ENCODE measurements around the gene ELAVL1.
A peak's percentile ranks its signal among the peaks of the same experiment; 100 is the strongest.

Gene ELAVL1

DNA sequence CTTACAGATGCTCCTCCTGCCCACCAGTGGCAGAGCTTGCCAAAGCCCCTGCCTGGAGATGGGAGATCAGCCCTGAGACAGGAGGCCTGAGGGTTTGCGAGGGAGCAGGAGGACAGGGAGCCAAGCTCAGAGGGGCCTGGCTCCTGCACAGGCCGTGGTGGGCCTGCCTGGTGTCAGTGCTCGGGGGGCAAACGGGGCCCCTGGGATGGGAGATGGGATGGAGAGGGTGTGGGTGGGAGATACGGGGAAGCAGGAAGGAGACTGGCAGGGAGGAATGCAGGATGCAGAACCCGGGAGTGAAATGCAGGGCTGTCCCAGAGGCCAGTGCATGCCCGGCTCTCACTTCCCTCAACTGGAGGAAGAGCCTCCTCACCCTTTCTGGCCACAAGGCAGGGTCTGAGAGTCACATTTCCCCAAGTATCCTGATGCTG lies 19.9 kb downstream of the ELAVL1 start:
- Mint-ChIP-seq H3K9me3 (no peaks in the 10 kb centered on the region), H3K36me3 (ENCODE audit: low read depth) (peaks cover 97% of the 10 kb centered on the region), H3K4me1 (ENCODE audit: low read depth) (peaks cover 3% of the 10 kb centered on the region), H3K27ac (no peak overlapping the region), H3K27me3 (no peaks in the 10 kb centered on the region), H3K4me3 (no peak overlapping the region)
- DNase-seq = no peak

DNA sequence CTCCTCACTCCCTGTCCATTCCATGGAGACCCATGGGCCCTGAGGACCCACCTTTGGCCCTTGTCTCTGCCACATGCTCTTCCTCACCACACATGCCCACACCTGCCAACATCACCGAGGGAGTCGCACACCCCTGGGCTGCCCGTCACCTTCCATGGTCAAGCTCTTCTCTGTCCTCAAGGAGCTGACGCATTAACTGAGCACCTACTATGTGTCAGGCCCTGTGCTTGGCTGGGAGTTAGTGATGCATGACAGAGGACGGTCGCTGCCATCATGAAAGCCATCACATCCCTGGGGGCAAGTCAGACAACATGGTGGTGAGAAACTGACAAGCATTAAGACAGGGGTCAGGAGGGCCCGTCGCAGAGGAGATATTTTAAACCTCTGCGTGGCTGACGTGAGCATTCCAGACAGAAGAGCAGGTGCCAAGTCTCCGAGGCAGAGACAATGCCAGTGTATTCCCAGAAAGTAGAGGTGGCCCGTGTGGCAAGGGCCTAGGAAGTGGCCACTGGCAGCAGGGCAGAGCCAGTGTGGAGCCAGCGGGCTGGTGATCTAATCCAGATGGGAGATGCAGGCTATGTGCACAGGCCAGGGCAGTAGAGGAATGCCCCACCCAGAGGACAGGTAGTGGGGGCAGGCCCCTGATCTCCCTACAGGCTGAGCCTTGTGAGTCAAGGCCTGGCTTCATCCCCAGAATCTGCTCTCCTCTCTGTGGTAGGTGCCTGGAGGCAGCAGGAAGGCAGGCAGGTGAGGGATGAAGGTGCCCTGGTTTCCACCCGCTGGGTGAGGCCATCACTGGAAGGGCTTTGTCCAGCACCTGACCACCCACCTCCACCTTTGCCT lies 21.2 kb downstream of the ELAVL1 start:
- peaks cover 98% of the 10 kb centered on the region for H3K36me3 Mint-ChIP-seq (ENCODE audit: low read depth)

DNA sequence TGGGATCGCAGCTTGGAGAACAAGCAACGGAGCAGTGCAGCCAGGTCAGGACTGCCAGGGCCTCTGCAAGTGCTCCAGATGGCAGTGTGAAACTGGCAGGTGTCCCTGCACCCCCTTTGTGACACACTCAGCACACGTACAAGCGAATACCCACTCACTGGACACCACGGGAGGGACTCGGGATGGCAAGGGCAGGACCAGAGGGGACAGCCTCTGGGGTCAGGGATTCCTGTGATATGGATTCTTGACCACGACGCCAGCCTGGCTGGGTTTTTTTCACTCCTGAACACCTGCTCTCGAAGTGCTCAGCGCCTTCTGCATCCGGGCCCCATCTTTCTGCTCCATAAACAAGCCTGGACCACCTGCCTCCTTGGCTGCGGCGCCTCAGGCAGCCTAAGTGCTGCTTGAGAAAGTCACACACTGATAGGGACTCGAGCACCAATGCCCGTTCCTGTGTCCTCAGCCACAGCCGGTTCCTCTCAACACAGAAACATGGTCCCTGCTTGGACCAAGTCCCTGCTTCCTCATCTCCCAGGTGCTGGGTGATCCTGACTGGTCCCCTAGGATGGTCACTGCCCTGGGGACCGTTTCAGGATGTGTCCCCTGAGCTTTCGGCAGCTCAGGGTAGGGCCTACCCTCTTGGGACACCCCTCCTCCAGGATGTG lies 22.0 kb downstream of the ELAVL1 start:
- Mint-ChIP-seq H3K4me3 (no peak overlapping the region), H3K4me1 (ENCODE audit: low read depth) (peaks cover 3% of the 10 kb centered on the region), H3K9me3 (no peaks in the 10 kb centered on the region), H3K36me3 (ENCODE audit: low read depth) (peaks cover 98% of the 10 kb centered on the region), H3K27ac (no peak overlapping the region), H3K27me3 (no peaks in the 10 kb centered on the region)
- DNase-seq = no peak

More for the DNA sequence above, 21.2 kb downstream of the ELAVL1 start:
- no peak for DNase-seq
- no peak overlapping the region for H3K4me3 Mint-ChIP-seq
- H3K4me1 Mint-ChIP-seq (ENCODE audit: low read depth) = peaks cover 3% of the 10 kb centered on the region
- H3K27me3 Mint-ChIP-seq = no peaks in the 10 kb centered on the region
- no peak overlapping the region for H3K27ac Mint-ChIP-seq
- H3K9me3 Mint-ChIP-seq = no peaks in the 10 kb centered on the region

DNA sequence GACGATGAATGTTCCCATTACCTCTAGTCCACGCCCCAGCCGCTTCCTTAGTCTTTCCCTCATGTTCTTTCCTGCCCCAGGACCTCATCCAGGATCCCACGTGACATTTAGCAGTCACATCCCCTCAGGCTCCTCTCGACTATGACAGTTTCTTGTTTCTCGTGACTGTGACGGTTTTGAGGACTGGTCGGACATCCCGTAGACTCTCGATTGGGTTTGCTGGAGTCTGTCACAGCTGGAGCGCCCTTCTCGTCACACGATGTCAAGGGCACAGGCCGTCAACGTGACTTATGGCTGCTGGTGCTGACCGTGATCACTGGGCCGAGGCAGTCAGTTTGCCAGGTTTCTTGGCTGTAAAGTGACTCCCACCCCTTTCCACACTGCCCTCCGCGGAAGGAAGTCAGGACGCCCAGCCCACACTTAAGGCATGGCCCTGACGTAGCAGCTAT lies 22.8 kb downstream of the ELAVL1 start:
- no peak for DNase-seq
- Mint-ChIP-seq H3K4me3 (no peak overlapping the region), H3K27ac (no peak overlapping the region), H3K36me3 (ENCODE audit: low read depth) (peaks cover 97% of the 10 kb centered on the region), H3K4me1 (ENCODE audit: low read depth) (peaks cover 3% of the 10 kb centered on the region), H3K27me3 (no peaks in the 10 kb centered on the region), H3K9me3 (no peaks in the 10 kb centered on the region)

DNA sequence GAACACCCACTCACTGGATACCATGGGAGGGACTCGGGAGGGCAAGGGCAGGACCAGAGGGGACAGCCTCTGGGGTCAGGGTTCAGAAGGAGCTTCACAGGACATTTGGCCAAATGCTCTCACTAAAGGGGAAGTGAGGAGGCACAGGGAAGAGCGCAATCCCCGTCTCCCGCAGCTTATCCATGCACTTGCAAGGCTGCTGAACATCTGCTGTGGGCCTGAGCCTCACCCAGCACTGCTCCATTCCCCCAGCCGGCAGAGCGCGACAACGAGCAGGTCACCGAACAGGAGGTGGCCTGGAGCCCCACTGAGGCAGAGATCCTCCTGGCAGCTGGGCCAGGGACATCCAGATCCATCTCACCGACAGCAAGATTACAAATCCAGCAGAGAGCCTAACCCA lies 23.3 kb downstream of the ELAVL1 start:
- no peak overlapping the region for H3K4me3 Mint-ChIP-seq
- H3K9me3 Mint-ChIP-seq = no peaks in the 10 kb centered on the region
- H3K36me3 Mint-ChIP-seq (ENCODE audit: low read depth) = peaks cover 96% of the 10 kb centered on the region
- DNase-seq = no peak
- H3K27me3 Mint-ChIP-seq = no peaks in the 10 kb centered on the region
- no peak overlapping the region for H3K27ac Mint-ChIP-seq
- peaks cover 1% of the 10 kb centered on the region for H3K4me1 Mint-ChIP-seq (ENCODE audit: low read depth)

DNA sequence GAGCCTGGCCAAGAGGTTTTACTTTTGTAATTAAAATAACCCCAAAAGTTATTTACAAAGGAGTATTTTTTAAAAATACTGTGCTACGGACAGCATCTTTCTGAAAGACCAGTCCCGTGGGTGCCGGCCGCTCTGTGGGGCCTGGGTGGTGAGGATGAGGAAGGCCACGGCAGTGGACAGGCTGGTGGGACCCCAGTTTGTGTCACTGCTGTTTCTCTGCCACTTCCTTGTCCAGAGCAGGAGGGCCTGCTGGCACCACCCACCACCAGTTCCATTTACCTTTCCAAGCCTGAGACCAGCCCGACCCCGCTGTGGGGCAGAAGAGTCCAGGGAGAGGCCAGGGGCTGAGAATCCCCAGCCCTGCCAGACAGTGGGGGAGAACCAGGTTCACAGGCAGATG lies 23.8 kb downstream of the ELAVL1 start:
- Mint-ChIP-seq H3K36me3 (ENCODE audit: low read depth) (peaks cover 97% of the 10 kb centered on the region), H3K9me3 (no peaks in the 10 kb centered on the region), H3K4me3 (no peak overlapping the region), H3K4me1 (ENCODE audit: low read depth) (no peaks in the 10 kb centered on the region), H3K27me3 (no peaks in the 10 kb centered on the region), H3K27ac (no peak overlapping the region)
- DNase-seq = no peak

DNA sequence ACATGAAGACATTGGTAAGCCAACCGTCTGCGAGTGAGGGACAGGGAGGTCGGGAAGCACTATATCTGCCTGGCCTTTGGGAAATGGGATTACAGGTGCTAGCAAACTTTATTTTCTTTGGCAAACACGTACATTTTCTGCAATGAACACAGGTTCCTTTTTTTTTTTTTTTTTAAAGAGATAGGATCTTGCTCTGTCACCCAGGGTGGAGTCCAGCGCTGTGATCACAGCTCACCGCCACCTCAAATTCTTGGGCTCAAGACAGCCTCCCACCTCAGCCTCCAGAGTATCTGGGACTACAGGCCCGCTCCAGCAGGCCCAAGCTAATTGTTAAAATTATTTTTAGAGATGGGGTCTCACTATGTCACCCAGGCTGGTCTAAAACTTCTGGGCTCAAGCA lies 24.2 kb downstream of the ELAVL1 start:
- H3K4me3 Mint-ChIP-seq = no peak overlapping the region
- no peak for DNase-seq
- H3K9me3 Mint-ChIP-seq = no peaks in the 10 kb centered on the region
- H3K27ac Mint-ChIP-seq = no peak overlapping the region
- no peaks in the 10 kb centered on the region for H3K4me1 Mint-ChIP-seq (ENCODE audit: low read depth)
- H3K36me3 Mint-ChIP-seq (ENCODE audit: low read depth) = peaks cover 95% of the 10 kb centered on the region
- H3K27me3 Mint-ChIP-seq = no peaks in the 10 kb centered on the region

DNA sequence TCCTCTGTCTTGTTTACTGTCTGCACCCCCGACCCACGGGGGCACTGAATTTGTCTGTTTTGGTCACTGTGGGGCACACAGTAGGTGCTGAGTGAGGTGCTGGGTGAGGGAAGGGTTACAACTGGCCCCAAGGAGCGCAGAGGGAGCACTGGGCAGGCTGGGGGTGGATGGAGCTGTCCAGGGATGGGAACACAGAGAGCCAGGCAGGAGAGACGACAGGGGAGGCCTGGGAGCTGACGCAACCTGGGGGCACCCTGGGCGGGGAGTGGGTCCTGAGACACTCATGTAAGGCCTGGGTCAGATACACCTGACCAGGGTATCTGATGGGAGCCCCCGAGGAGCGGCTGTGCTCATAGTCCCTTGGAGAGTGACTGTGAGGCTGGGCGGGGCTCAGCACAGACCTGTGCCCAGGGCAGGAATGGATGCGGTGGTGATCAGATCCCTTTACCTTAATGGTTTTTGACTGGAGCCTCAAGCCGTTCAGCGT lies 24.8 kb downstream of the ELAVL1 start:
- Mint-ChIP-seq H3K27me3 (no peaks in the 10 kb centered on the region), H3K9me3 (no peaks in the 10 kb centered on the region), H3K27ac (no peak overlapping the region), H3K4me3 (no peak overlapping the region), H3K36me3 (ENCODE audit: low read depth) (peaks cover 92% of the 10 kb centered on the region), H3K4me1 (ENCODE audit: low read depth) (no peaks in the 10 kb centered on the region)
- no peak for DNase-seq

DNA sequence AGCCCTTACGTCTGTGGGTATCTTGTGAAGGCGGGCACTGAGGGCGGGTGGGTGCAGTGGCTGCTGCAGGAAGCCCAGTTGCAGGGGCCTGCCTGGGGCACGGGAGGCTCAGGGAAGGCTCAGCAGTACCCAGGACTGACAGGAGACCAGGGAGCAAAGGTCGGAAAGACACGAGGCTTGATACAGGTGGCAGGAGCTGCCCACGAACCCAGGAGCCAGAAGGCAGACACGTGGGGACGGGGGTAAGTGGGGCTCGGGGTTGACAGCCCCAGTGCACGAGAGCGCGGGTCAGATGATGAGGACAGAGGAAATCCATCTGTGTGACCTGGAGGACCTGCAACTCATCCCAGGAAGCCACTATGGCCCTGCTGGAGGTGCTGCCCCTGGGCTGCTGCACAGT lies 25.3 kb downstream of the ELAVL1 start:
- H3K9me3 Mint-ChIP-seq = no peaks in the 10 kb centered on the region
- no peak for DNase-seq
- peak overlapping the region; percentile 22 for H3K27ac Mint-ChIP-seq
- H3K36me3 Mint-ChIP-seq (ENCODE audit: low read depth) = peaks cover 92% of the 10 kb centered on the region
- no peak overlapping the region for H3K4me3 Mint-ChIP-seq
- H3K4me1 Mint-ChIP-seq (ENCODE audit: low read depth) = no peaks in the 10 kb centered on the region
- no peaks in the 10 kb centered on the region for H3K27me3 Mint-ChIP-seq

DNA sequence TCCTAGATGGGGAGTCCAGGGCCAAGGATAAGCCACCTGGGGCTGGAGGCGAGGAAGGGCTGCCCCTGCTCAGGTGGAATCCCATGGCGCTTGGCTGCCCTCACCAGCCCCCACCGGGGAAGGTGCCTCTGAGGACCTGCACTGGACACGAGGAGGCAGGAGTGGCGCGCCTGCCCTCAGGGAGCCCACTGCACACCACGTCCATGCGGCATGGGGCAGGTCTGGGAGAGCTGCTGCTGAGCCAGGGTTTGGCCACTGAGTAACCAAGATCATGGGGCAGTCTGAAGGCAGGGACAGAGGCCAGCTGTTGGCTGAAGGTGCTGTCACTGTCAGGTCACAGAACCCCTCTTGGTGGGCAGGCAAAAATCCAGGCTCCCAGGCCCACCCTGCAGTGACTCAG lies 25.9 kb downstream of the ELAVL1 start:
- Mint-ChIP-seq H3K27ac (no peak overlapping the region), H3K4me1 (ENCODE audit: low read depth) (no peaks in the 10 kb centered on the region), H3K36me3 (ENCODE audit: low read depth) (peaks cover 91% of the 10 kb centered on the region), H3K9me3 (no peaks in the 10 kb centered on the region), H3K4me3 (no peak overlapping the region), H3K27me3 (no peaks in the 10 kb centered on the region)
- DNase-seq = no peak

DNA sequence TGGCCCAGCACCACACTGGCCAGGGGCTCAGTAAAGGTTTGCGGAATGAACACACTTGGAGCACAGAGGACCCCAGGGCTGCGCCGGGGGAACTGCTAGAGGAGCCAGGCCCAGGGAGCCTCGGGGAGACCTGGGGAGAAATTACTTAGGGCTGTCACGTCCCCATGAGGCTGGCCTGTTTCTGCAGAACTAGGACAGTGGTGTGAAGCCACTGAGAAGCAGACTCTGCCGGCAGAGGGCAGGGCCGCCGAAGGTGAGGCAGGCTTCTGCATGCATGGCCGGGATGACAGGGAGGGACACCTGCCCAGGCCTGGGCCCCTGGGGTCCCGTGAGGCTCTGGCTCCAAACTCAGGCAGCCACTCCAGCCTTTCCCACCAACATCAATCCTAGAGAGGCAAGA lies 26.4 kb downstream of the ELAVL1 start:
- Mint-ChIP-seq H3K9me3 (no peaks in the 10 kb centered on the region), H3K4me3 (no peak overlapping the region), H3K36me3 (ENCODE audit: low read depth) (peaks cover 91% of the 10 kb centered on the region), H3K4me1 (ENCODE audit: low read depth) (no peaks in the 10 kb centered on the region), H3K27me3 (no peaks in the 10 kb centered on the region), H3K27ac (no peak overlapping the region)
- DNase-seq = no peak

DNA sequence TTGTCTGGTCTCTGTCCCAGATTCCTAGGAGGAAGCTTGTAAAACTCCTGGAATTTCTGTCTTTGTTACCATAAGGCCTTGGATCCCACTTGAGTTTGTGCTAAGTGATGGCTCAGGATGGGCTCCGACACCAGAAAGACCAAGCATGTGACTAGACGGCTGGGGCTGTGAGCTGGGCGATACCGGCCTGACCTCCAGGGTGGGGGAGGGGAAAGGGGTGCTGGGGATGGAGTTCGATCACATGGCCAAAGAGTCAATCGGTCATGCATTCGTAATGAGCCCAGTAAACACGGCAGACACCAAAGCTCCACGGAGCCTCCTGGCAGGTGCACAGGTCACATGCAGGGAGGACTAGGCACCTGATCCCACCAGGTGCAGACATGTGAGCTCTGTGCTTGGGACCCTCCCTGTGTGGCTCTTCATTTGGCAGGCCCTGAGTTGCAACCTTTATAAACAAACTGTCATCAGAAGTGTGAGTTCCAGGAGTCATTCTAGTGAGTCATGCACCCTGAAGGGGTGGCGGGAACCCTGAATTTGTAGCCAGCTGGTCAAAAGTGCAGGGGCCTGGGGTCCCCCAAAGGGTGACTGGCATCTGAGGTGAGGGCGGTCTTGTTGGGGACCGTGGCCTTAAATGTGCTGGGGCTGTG lies 27.1 kb downstream of the ELAVL1 start:
- Mint-ChIP-seq H3K4me1 (ENCODE audit: low read depth) (no peaks in the 10 kb centered on the region), H3K36me3 (ENCODE audit: low read depth) (peaks cover 91% of the 10 kb centered on the region), H3K4me3 (no peak overlapping the region), H3K27ac (no peak overlapping the region), H3K27me3 (no peaks in the 10 kb centered on the region), H3K9me3 (no peaks in the 10 kb centered on the region)
- no peak for DNase-seq

DNA sequence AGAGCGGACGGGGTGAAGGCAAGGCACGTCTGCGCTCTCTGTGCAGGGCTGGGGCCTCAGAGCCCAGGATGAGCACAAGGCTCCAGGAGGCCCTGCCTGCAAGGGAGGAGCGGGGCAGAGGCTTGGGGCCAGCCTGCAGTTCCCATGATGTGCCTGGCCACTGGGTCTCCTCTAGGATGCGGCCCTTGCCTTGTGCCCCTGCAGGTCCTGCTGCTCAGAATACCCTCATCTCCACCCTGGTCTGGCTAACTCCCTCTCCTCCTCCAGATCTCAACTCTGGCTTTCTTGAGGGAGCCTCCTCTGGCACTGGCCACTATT lies 27.8 kb downstream of the ELAVL1 start:
- H3K27ac Mint-ChIP-seq = no peak overlapping the region
- H3K4me3 Mint-ChIP-seq = no peak overlapping the region
- no peaks in the 10 kb centered on the region for H3K4me1 Mint-ChIP-seq (ENCODE audit: low read depth)
- no peaks in the 10 kb centered on the region for H3K9me3 Mint-ChIP-seq
- no peak for DNase-seq
- H3K27me3 Mint-ChIP-seq = no peaks in the 10 kb centered on the region
- H3K36me3 Mint-ChIP-seq (ENCODE audit: low read depth) = peaks cover 87% of the 10 kb centered on the region

DNA sequence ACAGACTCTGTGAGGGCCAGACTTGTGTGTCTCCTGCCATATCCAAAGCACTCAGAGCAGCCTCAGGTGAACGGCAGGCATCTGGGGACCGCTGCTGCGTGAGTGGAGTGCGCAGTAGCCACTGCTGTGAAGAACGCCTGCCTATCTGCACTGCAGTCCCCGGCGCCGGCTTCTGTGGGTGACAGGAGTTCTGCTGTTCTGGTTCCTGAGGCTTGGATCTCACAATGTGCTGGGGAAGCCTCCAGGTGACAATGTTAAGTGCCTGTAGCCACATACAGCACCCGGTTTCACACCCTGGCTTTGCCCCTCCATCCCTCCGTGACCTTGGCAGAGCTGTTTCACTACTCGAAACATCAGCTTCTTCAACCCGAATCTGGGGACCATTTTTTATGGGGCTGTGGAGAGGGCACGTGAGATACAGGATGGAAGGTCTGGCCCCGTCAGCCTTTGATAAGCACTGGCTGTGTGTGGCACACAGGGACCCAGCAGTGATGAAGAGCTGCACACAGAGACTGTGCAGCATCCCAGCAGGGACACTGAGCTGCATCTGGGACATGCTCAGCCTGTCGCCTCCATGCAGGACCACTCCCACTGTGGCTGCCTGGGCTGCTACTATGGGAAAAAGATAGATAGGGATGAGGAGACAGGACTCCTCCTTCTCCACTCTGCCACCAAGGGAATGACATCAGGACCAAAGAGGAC lies 28.3 kb downstream of the ELAVL1 start:
- peaks cover 86% of the 10 kb centered on the region for H3K36me3 Mint-ChIP-seq (ENCODE audit: low read depth)
- H3K4me1 Mint-ChIP-seq (ENCODE audit: low read depth) = no peaks in the 10 kb centered on the region
- no peak overlapping the region for H3K4me3 Mint-ChIP-seq
- no peak for DNase-seq
- H3K9me3 Mint-ChIP-seq = no peaks in the 10 kb centered on the region
- no peak overlapping the region for H3K27ac Mint-ChIP-seq
- H3K27me3 Mint-ChIP-seq = no peaks in the 10 kb centered on the region

Data from activated T-cell treated with anti-CD3 and anti-CD28 coated beads, Interleukin-2, amount 50 U/mL, for 24 hours (primary cell).